HEK293 (cell line): ENCODE results near the gene ARHGAP11A.

Source experiments
- CTCF ChIP-seq: fragments of 450-650 bp; formaldehyde crosslinking; IDR thresholded peaks from 2 replicates; pipeline ENCODE4 v1.5.1; 2016; ENCODE audit warnings: missing biosample characterization, missing genetic modification characterization
- KLF10 ChIP-seq: fragments of 450-650 bp; IDR thresholded peaks from 2 replicates; pipeline ENCODE4 v1.5.1; 2018; ENCODE audit warnings: missing biosample characterization, mild to moderate bottlenecking, missing genetic modification characterization
- KLF16 ChIP-seq: fragments of 450-650 bp; formaldehyde crosslinking; IDR thresholded peaks from 2 replicates; pipeline ENCODE4 v1.5.1; 2017; ENCODE audit warnings: missing biosample characterization, missing genetic modification characterization
- PRDM6 ChIP-seq: fragments of 450-650 bp; formaldehyde crosslinking; IDR thresholded peaks from 2 replicates; pipeline ENCODE4 v1.5.1; 2017; ENCODE audit warnings: missing biosample characterization, missing genetic modification characterization
- REST ChIP-seq: fragments of 450-650 bp; formaldehyde crosslinking; IDR thresholded peaks from 2 replicates; pipeline ENCODE4 v1.5.1; 2016; ENCODE audit warnings: missing biosample characterization, missing genetic modification characterization
- YY1 ChIP-seq: fragments of 450-650 bp; formaldehyde crosslinking; IDR thresholded peaks from 2 replicates; pipeline ENCODE4 v1.5.1; 2018; ENCODE audit warnings: missing biosample characterization, missing genetic modification characterization
- ZBTB8A ChIP-seq: fragments of 450-650 bp; formaldehyde crosslinking; IDR thresholded peaks from 2 replicates; pipeline ENCODE4 v1.5.1; 2016; ENCODE audit warnings: missing biosample characterization, missing genetic modification characterization
- ZNF302 ChIP-seq: fragments of 450-650 bp; formaldehyde crosslinking; IDR thresholded peaks from 2 replicates; pipeline ENCODE4 v1.5.1; 2016; ENCODE audit warnings: missing biosample characterization, missing genetic modification characterization, low read depth
- ZNF426 ChIP-seq: fragments of 450-650 bp; formaldehyde crosslinking; IDR thresholded peaks from 2 replicates; pipeline ENCODE4 v1.5.1; 2017; ENCODE audit warnings: missing biosample characterization, missing genetic modification characterization, mild to moderate bottlenecking, inconsistent platforms, moderate library complexity
- ZNF548 ChIP-seq: fragments of 450-650 bp; formaldehyde crosslinking; IDR thresholded peaks from 2 replicates; pipeline ENCODE4 v1.5.1; 2016; ENCODE audit warnings: missing biosample characterization, missing genetic modification characterization

- no peak for TF ChIP-seq KLF16 (tag by site-specific recombination)
- no peak for TF ChIP-seq KLF10 (tag by site-specific recombination)
- TF ChIP-seq YY1 (tag by site-specific recombination) = no peak
- TF ChIP-seq ZNF302 (tag by site-specific recombination) = no peak
- TF ChIP-seq REST = no peak
- no peak for TF ChIP-seq ZNF548
- no peak for TF ChIP-seq ZBTB8A (tag by site-specific recombination)
- no peak for TF ChIP-seq PRDM6 (tag by site-specific recombination)
- no peak for TF ChIP-seq CTCF (tag by site-specific recombination)
- no peak for TF ChIP-seq ZNF426
Observed at GRCh38 chr15:32682977-32683630, 67.8 kb downstream of the ARHGAP11A start.
